WTC11 (cell line): Measurements from ENCODE around the gene ATP6V1G1.

Source experiments
- FOXJ3 ChIP-seq: sonication (generic); formaldehyde crosslinking; IDR thresholded peaks from 2 replicates; pipeline ENCODE4 v1.9.0; 2021; ENCODE audit warnings: missing genetic modification reagents, mild to moderate bottlenecking, borderline replicate concordance
- FOXP1 ChIP-seq: sonication (generic); formaldehyde crosslinking; IDR thresholded peaks from 2 replicates; pipeline ENCODE4 v1.8.0; 2022; ENCODE audit warnings: missing genetic modification reagents, mild to moderate bottlenecking, moderate library complexity, borderline replicate concordance
- KAT7 ChIP-seq: sonication (generic); formaldehyde crosslinking; IDR thresholded peaks from 2 replicates; pipeline ENCODE4 v1.8.1; 2023; ENCODE audit warnings: missing genetic modification reagents, mild to moderate bottlenecking, borderline replicate concordance
- SP1 ChIP-seq: sonication (generic); formaldehyde crosslinking; conservative IDR thresholded peaks from 2 replicates; pipeline ENCODE4 v1.8.1; 2022; ENCODE audit warnings: missing genetic modification reagents
- ZBTB21 ChIP-seq: sonication (generic); formaldehyde crosslinking; IDR thresholded peaks from 2 replicates; pipeline ENCODE4 v1.8.1; 2023; ENCODE audit warnings: mild to moderate bottlenecking, missing genetic modification reagents, borderline replicate concordance
- ZNF138 ChIP-seq: sonication (generic); formaldehyde crosslinking; conservative IDR thresholded peaks from 2 replicates; pipeline ENCODE4 v1.8.1; 2022; ENCODE audit warnings: mild to moderate bottlenecking, moderate library complexity, missing genetic modification reagents
- ZNF232 ChIP-seq: sonication (generic); formaldehyde crosslinking; IDR thresholded peaks from 2 replicates; pipeline ENCODE4 v1.8.0; 2022; ENCODE audit warnings: mild to moderate bottlenecking, missing genetic modification reagents
- ZNF317 ChIP-seq: sonication (generic); formaldehyde crosslinking; IDR thresholded peaks from 2 replicates; pipeline ENCODE4 v1.8.1; 2023; ENCODE audit warnings: low read depth, mild to moderate bottlenecking, moderate library complexity, missing genetic modification reagents, borderline replicate concordance
- TF ChIP-seq, protein P1 (sequence below): fragments of 200-600 bp; IDR thresholded peaks from 2 replicates; pipeline ENCODE4 v1.8.0; 2022; ENCODE audit warnings: antibody characterized with exemption
- TF ChIP-seq, protein P2 (sequence below): sonication (generic); formaldehyde crosslinking; IDR thresholded peaks from 2 replicates; pipeline ENCODE4 v1.8.1; 2023; ENCODE audit warnings: mild to moderate bottlenecking, missing genetic modification reagents, moderate library complexity

DNA sequence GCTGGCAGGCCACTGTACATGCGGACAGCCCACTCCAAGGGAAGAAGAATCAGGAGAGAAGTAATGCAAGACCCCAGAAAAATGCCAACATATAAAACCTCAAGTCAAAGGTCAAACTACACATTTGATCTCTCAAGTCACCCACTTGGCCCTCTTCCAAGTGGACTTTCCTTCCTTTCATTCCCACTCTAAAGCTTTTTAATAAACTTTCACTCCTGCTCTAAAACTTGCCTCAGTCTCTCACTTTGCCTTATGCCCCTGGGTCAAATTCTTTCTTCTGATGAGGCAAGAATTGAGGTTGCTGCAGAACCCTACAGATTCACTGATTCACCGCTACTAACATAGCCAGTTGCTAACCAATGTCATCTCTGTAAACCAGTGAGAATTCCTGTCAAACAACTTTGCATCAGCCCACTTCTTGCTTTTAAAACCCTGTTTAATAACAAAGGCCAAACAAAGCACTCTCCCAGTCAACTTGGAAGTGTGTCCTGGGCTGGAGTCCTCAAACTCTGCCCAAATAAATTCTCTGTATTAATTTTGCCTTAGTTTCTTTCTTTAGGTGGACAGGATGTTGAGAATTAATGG is 6.9 kb upstream of the ATP6V1G1 start:
- TF ChIP-seq, protein P1, sequence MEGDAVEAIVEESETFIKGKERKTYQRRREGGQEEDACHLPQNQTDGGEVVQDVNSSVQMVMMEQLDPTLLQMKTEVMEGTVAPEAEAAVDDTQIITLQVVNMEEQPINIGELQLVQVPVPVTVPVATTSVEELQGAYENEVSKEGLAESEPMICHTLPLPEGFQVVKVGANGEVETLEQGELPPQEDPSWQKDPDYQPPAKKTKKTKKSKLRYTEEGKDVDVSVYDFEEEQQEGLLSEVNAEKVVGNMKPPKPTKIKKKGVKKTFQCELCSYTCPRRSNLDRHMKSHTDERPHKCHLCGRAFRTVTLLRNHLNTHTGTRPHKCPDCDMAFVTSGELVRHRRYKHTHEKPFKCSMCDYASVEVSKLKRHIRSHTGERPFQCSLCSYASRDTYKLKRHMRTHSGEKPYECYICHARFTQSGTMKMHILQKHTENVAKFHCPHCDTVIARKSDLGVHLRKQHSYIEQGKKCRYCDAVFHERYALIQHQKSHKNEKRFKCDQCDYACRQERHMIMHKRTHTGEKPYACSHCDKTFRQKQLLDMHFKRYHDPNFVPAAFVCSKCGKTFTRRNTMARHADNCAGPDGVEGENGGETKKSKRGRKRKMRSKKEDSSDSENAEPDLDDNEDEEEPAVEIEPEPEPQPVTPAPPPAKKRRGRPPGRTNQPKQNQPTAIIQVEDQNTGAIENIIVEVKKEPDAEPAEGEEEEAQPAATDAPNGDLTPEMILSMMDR, result no peak
- TF ChIP-seq FOXP1 (no peak), KAT7 (CRISPR knock-in tag) (no peak), ZNF138 (no peak), ZNF232 (no peak), FOXJ3 (CRISPR knock-in tag) (no peak), ZNF317 (CRISPR knock-in tag) (no peak), SP1 (no peak), ZBTB21 (no peak)
- TF ChIP-seq, protein P2, sequence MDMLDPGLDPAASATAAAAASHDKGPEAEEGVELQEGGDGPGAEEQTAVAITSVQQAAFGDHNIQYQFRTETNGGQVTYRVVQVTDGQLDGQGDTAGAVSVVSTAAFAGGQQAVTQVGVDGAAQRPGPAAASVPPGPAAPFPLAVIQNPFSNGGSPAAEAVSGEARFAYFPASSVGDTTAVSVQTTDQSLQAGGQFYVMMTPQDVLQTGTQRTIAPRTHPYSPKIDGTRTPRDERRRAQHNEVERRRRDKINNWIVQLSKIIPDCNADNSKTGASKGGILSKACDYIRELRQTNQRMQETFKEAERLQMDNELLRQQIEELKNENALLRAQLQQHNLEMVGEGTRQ (CRISPR knock-in tag), result no peak
